ENCODE results near the gene TP53BP2.
"Not testable (repeated sequence)": the region's sequence is repeated elsewhere in the genome, so short reads cannot be mapped to it uniquely, and the experiment has no call there.

Gene TP53BP2

GRCh38 chr1:223845810-223846682 lies at the start of gene TP53BP2:
TP53BP2 (minus strand) TSS chr1:223845947; CDS start chr1:223845680, 267 bp downstream.
- peak; percentile 91 for TF ChIP-seq CTCF (conservative IDR thresholded peaks at IDR 0.05)
- TF ChIP-seq ZFX (IDR thresholded peaks at IDR 0.05), result peak; percentile 83

GRCh38 chr1:223890494-223890893 lies 44.7 kb upstream of the TP53BP2 start:
- not testable (repeated sequence) for H3K27ac ChIP-seq

More at GRCh38 chr1:223845810-223846682, at the start of gene TP53BP2:
- peak within 1 kb of the TSS; percentile 98 for H3K27ac ChIP-seq

GRCh38 chr1:223889319-223889718 lies 43.6 kb upstream of the TP53BP2 start:
- not testable (repeated sequence) for H3K27ac ChIP-seq

- peak overlapping the region; percentile 79; the same call in 1 of the 2 replicates for H3K27ac ChIP-seq
- TF ChIP-seq CTCF (conservative IDR thresholded peaks at IDR 0.05), result no peak
- TF ChIP-seq ZFX (IDR thresholded peaks at IDR 0.05), result no peak
These were observed 42.1 kb upstream of the TP53BP2 start for GRCh38 chr1:223887747-223888418.

GRCh38 chr1:223886516-223886921 lies 40.8 kb upstream of the TP53BP2 start:
- peak overlapping the region; percentile 79 for H3K27ac ChIP-seq
- TF ChIP-seq ZFX (IDR thresholded peaks at IDR 0.05) (no peak), CTCF (conservative IDR thresholded peaks at IDR 0.05) (no peak)

GRCh38 chr1:223885614-223886013 lies 39.9 kb upstream of the TP53BP2 start:
- TF ChIP-seq ZFX (IDR thresholded peaks at IDR 0.05) (no peak), CTCF (conservative IDR thresholded peaks at IDR 0.05) (no peak)

GRCh38 chr1:223878598-223879325 lies 33.0 kb upstream of the TP53BP2 start:
- H3K27ac ChIP-seq, result no peak overlapping the region
- TF ChIP-seq ZFX (IDR thresholded peaks at IDR 0.05) (no peak), CTCF (conservative IDR thresholded peaks at IDR 0.05) (no peak)

More at GRCh38 chr1:223885614-223886013, 39.9 kb upstream of the TP53BP2 start:
- peak overlapping the region; percentile 79 for H3K27ac ChIP-seq

- TF ChIP-seq CTCF (conservative IDR thresholded peaks at IDR 0.05) (no peak), ZFX (IDR thresholded peaks at IDR 0.05) (no peak)
- no peak overlapping the region for H3K27ac ChIP-seq
These were observed 32.1 kb upstream of the TP53BP2 start for GRCh38 chr1:223877804-223878203.

Data from C4-2B (cell line).